H9 (cell line): ENCODE measurements around the gene ALDH5A1. TPM values are rescaled to one million over a fixed set of nuclear protein-coding genes. Genes with fewer than 3 reads are reported as not detected.

Source experiments
- DNase-seq: peaks from one replicate; pipeline ENCODE4 v3.0.0-alpha.2; 2017
- H2AFZ ChIP-seq: one replicate; pipeline ENCODE4 v1.6.1; 2013; ENCODE audit warnings: mild to moderate bottlenecking, low read length, control low read depth, moderate library complexity
- H2AK5ac ChIP-seq: 2 replicates; pipeline ENCODE4 v1.6.1; 2013; ENCODE audit warnings: low read length, control low read depth, mixed read lengths; ENCODE audit not compliant: insufficient read length
- H2BK120ac ChIP-seq: one replicate; pipeline ENCODE4 v1.6.1; 2013; ENCODE audit warnings: low read depth, mild to moderate bottlenecking, low read length, control low read depth, inconsistent platforms; ENCODE audit not compliant: poor library complexity, severe bottlenecking
- H2BK12ac ChIP-seq: 2 replicates; pipeline ENCODE4 v1.6.1; 2013; ENCODE audit warnings: low read length, control low read depth, mixed read lengths, low read depth; ENCODE audit not compliant: insufficient read length
- H2BK15ac ChIP-seq: 2 replicates; pipeline ENCODE4 v1.6.1; 2013; ENCODE audit warnings: low read depth, low read length, control low read depth
- H2BK20ac ChIP-seq: one replicate; pipeline ENCODE4 v1.6.1; 2013; ENCODE audit warnings: low read depth, mild to moderate bottlenecking, low read length, control low read depth, inconsistent platforms; ENCODE audit not compliant: poor library complexity, severe bottlenecking
- H2BK5ac ChIP-seq: 2 replicates; pipeline ENCODE4 v1.6.1; 2013; ENCODE audit warnings: low read length, control low read depth, mixed read lengths; ENCODE audit not compliant: insufficient read length
- H3K14ac ChIP-seq: 2 replicates; pipeline ENCODE4 v1.6.1; 2013; ENCODE audit warnings: low read length, control low read depth; ENCODE audit not compliant: insufficient read depth
- H3K18ac ChIP-seq: 2 replicates; pipeline ENCODE4 v1.6.1; 2013; ENCODE audit warnings: low read depth, mild to moderate bottlenecking, mixed read lengths, low read length, control low read depth; ENCODE audit not compliant: insufficient read length
- H3K23ac ChIP-seq: 2 replicates; pipeline ENCODE4 v1.6.1; 2013; ENCODE audit warnings: low read length, control low read depth, mixed read lengths, low read depth; ENCODE audit not compliant: insufficient read length
- H3K23me2 ChIP-seq: 2 replicates; pipeline ENCODE4 v1.6.1; 2013; ENCODE audit warnings: low read depth, mild to moderate bottlenecking, mixed read lengths, low read length, control low read depth; ENCODE audit not compliant: insufficient read length, poor library complexity, severe bottlenecking
- H3K27ac ChIP-seq: 2 replicates; pipeline ENCODE4 v1.5.1; 2013; ENCODE audit warnings: low read length, control low read depth, mixed read lengths, low read depth; ENCODE audit not compliant: insufficient read length
- H3K27me3 ChIP-seq: 2 replicates; pipeline ENCODE4 v1.6.1; 2013; ENCODE audit warnings: low read length, control low read depth, inconsistent platforms; ENCODE audit not compliant: insufficient read depth
- H3K4ac ChIP-seq: 2 replicates; pipeline ENCODE4 v1.6.1; 2013; ENCODE audit warnings: low read depth, mild to moderate bottlenecking, control low read depth, inconsistent platforms, low read length, moderate library complexity
- H3K4me1 ChIP-seq: 2 replicates; pipeline ENCODE4 v1.6.1; 2013; ENCODE audit warnings: low read length, control low read depth, inconsistent platforms; ENCODE audit not compliant: insufficient read depth
- H3K4me2 ChIP-seq: 2 replicates; pipeline ENCODE4 v1.6.1; 2013; ENCODE audit warnings: low read length, control low read depth, mixed read lengths; ENCODE audit not compliant: insufficient read length, insufficient read depth
- H3K56ac ChIP-seq: 2 replicates; pipeline ENCODE4 v1.6.1; 2013; ENCODE audit warnings: low read depth, mild to moderate bottlenecking, mixed read lengths, low read length, control low read depth; ENCODE audit not compliant: insufficient read length
- H3K79me1 ChIP-seq: 2 replicates; pipeline ENCODE4 v1.6.1; 2013; ENCODE audit warnings: low read depth, mild to moderate bottlenecking, moderate library complexity, low read length, control low read depth, inconsistent platforms; ENCODE audit not compliant: insufficient read depth, poor library complexity, severe bottlenecking
- H3K79me2 ChIP-seq: 2 replicates; pipeline ENCODE4 v1.6.1; 2013; ENCODE audit warnings: low read length, control low read depth, inconsistent platforms; ENCODE audit not compliant: insufficient read depth
- H3K9ac ChIP-seq: 2 replicates; pipeline ENCODE4 v1.6.1; 2013; ENCODE audit warnings: low read length, control low read depth, mixed read lengths; ENCODE audit not compliant: insufficient read length; ENCODE audit errors: extremely low read depth
- H3K9me3 ChIP-seq: one replicate; pipeline ENCODE4 v1.6.1; 2013; ENCODE audit warnings: low read depth, low read length, inconsistent platforms; ENCODE audit not compliant: control insufficient read depth
- H3T11ph ChIP-seq: one replicate; pipeline ENCODE4 v1.6.1; 2013; ENCODE audit warnings: mild to moderate bottlenecking, low read length, control low read depth, inconsistent platforms
- H4K20me1 ChIP-seq: one replicate; pipeline ENCODE4 v1.6.1; 2013; ENCODE audit not compliant: control insufficient read depth, insufficient read length, insufficient read depth
- H4K5ac ChIP-seq: 2 replicates; pipeline ENCODE4 v1.6.1; 2013; ENCODE audit warnings: low read depth, mild to moderate bottlenecking, mixed read lengths, low read length, control low read depth; ENCODE audit not compliant: insufficient read length
- H4K8ac ChIP-seq: replicated peaks from 2 replicates; pipeline ENCODE4 v1.6.1; 2013; ENCODE audit warnings: low read length, control low read depth, mixed read lengths, low read depth; ENCODE audit not compliant: insufficient read length
- H4K91ac ChIP-seq: 2 replicates; pipeline ENCODE4 v1.6.1; 2013; ENCODE audit warnings: low read depth, mild to moderate bottlenecking, moderate library complexity, mixed read lengths, low read length, control low read depth; ENCODE audit not compliant: insufficient read length
- H3K27ac Mint-ChIP-seq, 3 experiments: 2 replicates in 2 of 3; 3 replicates in 1 of 3; pipeline ENCODE4 v1.8.0; 2020 to 2021; ENCODE audit warnings: mixed read lengths in 3 of 3, mild to moderate bottlenecking in 1 of 3, moderate library complexity in 1 of 3
- H3K27me3 Mint-ChIP-seq: 2 replicates; pipeline ENCODE4 v1.8.0; 2021; ENCODE audit warnings: low read depth, mild to moderate bottlenecking, moderate library complexity, mixed read lengths
- H3K36me3 Mint-ChIP-seq, 3 experiments: 2 replicates in 2 of 3; 3 replicates in 1 of 3; pipeline ENCODE4 v1.8.0; 2020 to 2021; ENCODE audit warnings: low read depth in 3 of 3, mixed read lengths in 3 of 3; ENCODE audit not compliant: insufficient read depth in 1 of 3
- H3K4me1 Mint-ChIP-seq, 2 experiments: 2 replicates each; pipeline ENCODE4 v1.8.0; 2020; ENCODE audit warnings: mixed read lengths in 2 of 2
- H3K4me3 Mint-ChIP-seq, 2 experiments: 2 replicates in 1 of 2; 3 replicates in 1 of 2; pipeline ENCODE4 v1.8.0; 2020 to 2021; ENCODE audit warnings: mild to moderate bottlenecking in 2 of 2, mixed read lengths in 2 of 2, moderate library complexity in 1 of 2
- H3K9me3 Mint-ChIP-seq, 2 experiments: 2 replicates in 1 of 2; 3 replicates in 1 of 2; pipeline ENCODE4 v1.8.0; 2020; ENCODE audit warnings: mild to moderate bottlenecking in 2 of 2, mixed read lengths in 2 of 2, moderate library complexity in 1 of 2
- WGBS: extraction: QIAGEN DNeasy Blood & Tissue Kit; methylation state at CpG from one replicate; pipeline ENCODE4 v1.1.7; 2013; ENCODE audit warnings: missing lambda C conversion rate, low lambda C conversion rate, mixed read lengths; ENCODE audit not compliant: insufficient read length; ENCODE audit errors: extremely low coverage; 5-methylcytosine and 5-hydroxymethylcytosine counted together
- total RNA-seq: library from RNA; stranded (reverse); gene quantifications from 2 replicates; pipeline ENCODE4 v1.2.1, GENCODE V29; 2021
- TF ChIP-seq, protein P1 (sequence below): fragments of 200-600 bp; sonication (generic); conservative IDR thresholded peaks from 3 replicates; pipeline ENCODE4 v1.8.0; 2021; ENCODE audit warnings: antibody characterized with exemption, mild to moderate bottlenecking

Gene ALDH5A1
- total RNA-seq, 1 experiment from 2014 or later, result 5.4 TPM

DNA sequence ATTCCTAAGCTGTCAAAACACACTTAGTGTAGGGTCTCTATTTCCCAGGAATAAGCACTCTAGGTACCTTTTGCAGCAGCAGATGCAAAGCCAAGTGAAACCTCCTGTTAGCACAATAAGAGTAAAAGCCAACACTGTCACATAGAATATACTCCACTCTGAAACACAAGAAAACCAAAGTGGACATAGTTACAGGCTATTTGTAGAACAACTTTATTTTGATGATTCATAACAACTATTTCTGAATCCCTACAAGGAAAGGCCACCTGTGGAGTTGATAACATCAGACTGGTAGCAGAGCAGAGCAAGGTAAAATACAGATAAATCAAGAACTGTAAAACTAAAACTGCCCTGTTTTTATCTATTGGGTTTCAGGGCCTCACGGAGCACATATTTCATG lies 59.7 kb downstream of the ALDH5A1 start:
- no peaks in the 10 kb centered on the region for H3K79me1 ChIP-seq
- H3K4me1 Mint-ChIP-seq, result peaks cover 0 to 3% of the 10 kb centered on the region in 2 experiments; a peak in 1 of 4 replicates
- no peak overlapping the region for H4K5ac ChIP-seq
- H2BK120ac ChIP-seq, result no peak overlapping the region
- H3K79me2 ChIP-seq, result no peaks in the 10 kb centered on the region
- no peak overlapping the region for H3T11ph ChIP-seq
- H3K18ac ChIP-seq, result no peak overlapping the region
- H3K9me3 Mint-ChIP-seq, result no peaks in the 10 kb centered on the region
- no peaks in the 10 kb centered on the region for H3K27me3 ChIP-seq
- H3K4ac ChIP-seq, result no peak overlapping the region
- no peak overlapping the region for H3K14ac ChIP-seq
- H3K9ac ChIP-seq, result no peak overlapping the region
- no peaks in the 10 kb centered on the region for H3K27me3 Mint-ChIP-seq
- no peak overlapping the region for H4K91ac ChIP-seq
- H2AFZ ChIP-seq, result no peak overlapping the region
- H4K20me1 ChIP-seq, result no peaks in the 10 kb centered on the region
- no peaks in the 10 kb centered on the region for H3K4me1 ChIP-seq
- H3K36me3 Mint-ChIP-seq, result no peaks in the 10 kb centered on the region
- DNase-seq, result no peak
- no peaks in the 10 kb centered on the region for H3K9me3 ChIP-seq
- TF ChIP-seq, protein P1, sequence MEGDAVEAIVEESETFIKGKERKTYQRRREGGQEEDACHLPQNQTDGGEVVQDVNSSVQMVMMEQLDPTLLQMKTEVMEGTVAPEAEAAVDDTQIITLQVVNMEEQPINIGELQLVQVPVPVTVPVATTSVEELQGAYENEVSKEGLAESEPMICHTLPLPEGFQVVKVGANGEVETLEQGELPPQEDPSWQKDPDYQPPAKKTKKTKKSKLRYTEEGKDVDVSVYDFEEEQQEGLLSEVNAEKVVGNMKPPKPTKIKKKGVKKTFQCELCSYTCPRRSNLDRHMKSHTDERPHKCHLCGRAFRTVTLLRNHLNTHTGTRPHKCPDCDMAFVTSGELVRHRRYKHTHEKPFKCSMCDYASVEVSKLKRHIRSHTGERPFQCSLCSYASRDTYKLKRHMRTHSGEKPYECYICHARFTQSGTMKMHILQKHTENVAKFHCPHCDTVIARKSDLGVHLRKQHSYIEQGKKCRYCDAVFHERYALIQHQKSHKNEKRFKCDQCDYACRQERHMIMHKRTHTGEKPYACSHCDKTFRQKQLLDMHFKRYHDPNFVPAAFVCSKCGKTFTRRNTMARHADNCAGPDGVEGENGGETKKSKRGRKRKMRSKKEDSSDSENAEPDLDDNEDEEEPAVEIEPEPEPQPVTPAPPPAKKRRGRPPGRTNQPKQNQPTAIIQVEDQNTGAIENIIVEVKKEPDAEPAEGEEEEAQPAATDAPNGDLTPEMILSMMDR, result no peak
- H2BK20ac ChIP-seq, result no peak overlapping the region
- no peak overlapping the region for H2BK15ac ChIP-seq
- no peak overlapping the region for H2BK12ac ChIP-seq
- no peak overlapping the region for H4K8ac ChIP-seq
- H3K4me3 Mint-ChIP-seq, result no peak overlapping the region
- H2BK5ac ChIP-seq, result no peak overlapping the region
- no peaks in the 10 kb centered on the region for H3K23me2 ChIP-seq
- no peak overlapping the region for H3K23ac ChIP-seq
- H3K27ac ChIP-seq, result no peak overlapping the region
- no peak overlapping the region for H3K4me2 ChIP-seq
- no peak overlapping the region for H2AK5ac ChIP-seq
- no peak overlapping the region for H3K27ac Mint-ChIP-seq
- no CpG with 5 or more reads among the region's 1 CpG for WGBS
- no peak overlapping the region for H3K56ac ChIP-seq
